GM12878 (cell line): ENCODE results near the gene ISG20L2. TPM values are rescaled to one million over a fixed set of nuclear protein-coding genes. Genes with fewer than 3 reads are reported as not detected.

ENCODE experiments used
- ATAC-seq: fragments of 200-7000 bp; cut with Tn5 transposase; 3 replicates; pipeline ENCODE4 v1.9.1; 2020; ENCODE audit warnings: mild to moderate bottlenecking, moderate library complexity
- BruUV-seq: library from RNA; stranded (reverse); fragments of 400-500 nt; replicated peaks from 2 replicates; lab custom pipeline; 2021; lab: Mats Ljungman, UMichigan
- CTCF ChIA-PET: fragments of 300-600 bp; sonication (Branson Sonifier 250); formaldehyde crosslinking; extraction: SDS; loops from one replicate; lab custom pipeline; 2021; ENCODE audit warnings: inconsistent platforms; lab: Yijun Ruan, JAX
- POLR2A ChIA-PET: fragments of 350-600 bp; formaldehyde crosslinking; extraction: SDS; loops from one replicate; lab custom pipeline; 2021; ENCODE audit warnings: inconsistent platforms; lab: Charles Lee
- RAD21 ChIA-PET: fragments of 300-600 bp; sonication (Branson Sonifier 250); formaldehyde crosslinking; loops from one replicate; lab custom pipeline; 2023; ENCODE audit warnings: antibody characterized with exemption; ENCODE audit not compliant: unreplicated experiment; lab: Charles Lee
- SMC1A ChIA-PET: fragments of 300-600 bp; sonication (Branson Sonifier 250); formaldehyde crosslinking; loops from one replicate; lab custom pipeline; 2023; ENCODE audit not compliant: unreplicated experiment, uncharacterized antibody; lab: Charles Lee
- DNase-seq: peaks from one replicate; pipeline ENCODE4 v3.0.0-alpha.2; 2011; ENCODE audit warnings: low read depth, low spot score
- FAIRE-seq: peaks from 3 replicates; lab custom pipeline; 2011; peaks lifted over from hg19 to GRCh38; lab: Jason Lieb, UNC
- H2AFZ ChIP-seq: 2 replicates; pipeline ENCODE4 v1.6.0; 2011; ENCODE audit warnings: low read depth, low read length, control low read depth; ENCODE audit not compliant: control insufficient read depth
- H3K27ac ChIP-seq: 2 replicates; pipeline ENCODE4 v1.5.1; 2011; ENCODE audit warnings: control low read depth; ENCODE audit not compliant: control insufficient read depth, insufficient read depth
- H3K27me3 ChIP-seq, 2 experiments: replicated peaks in 1 of 2; 2 replicates each; pipeline versions ENCODE4 v1.6.0 to v1.6.1; 2011; ENCODE audit warnings: low read length in 1 of 2; ENCODE audit not compliant: control insufficient read depth in 2 of 2, insufficient read depth in 2 of 2
- H3K36me3 ChIP-seq, 2 experiments: 2 replicates each; pipeline ENCODE4 v1.5.1; 2011; ENCODE audit warnings: low read length in 1 of 2; ENCODE audit not compliant: control insufficient read depth in 2 of 2, insufficient read depth in 2 of 2
- H3K4me1 ChIP-seq: 2 replicates; pipeline ENCODE4 v1.6.1; 2011; ENCODE audit warnings: mild to moderate bottlenecking, low read length, moderate library complexity, mixed read lengths; ENCODE audit not compliant: control insufficient read depth, insufficient read depth
- H3K4me2 ChIP-seq: 2 replicates; pipeline ENCODE4 v1.6.0; 2011; ENCODE audit warnings: control low read depth; ENCODE audit not compliant: control insufficient read depth, insufficient read depth
- H3K4me3 ChIP-seq: fragments of 200-600 bp; sonication (generic); 2 replicates; pipeline ENCODE4 v1.5.1; 2016
- H3K79me2 ChIP-seq: 2 replicates; pipeline ENCODE4 v1.6.0; 2011; ENCODE audit warnings: low read length; ENCODE audit not compliant: control insufficient read depth, insufficient read depth
- H3K9ac ChIP-seq: 2 replicates; pipeline ENCODE4 v1.8.0; 2011; ENCODE audit warnings: low read length, control low read depth, mixed read lengths; ENCODE audit not compliant: control insufficient read depth, insufficient read depth
- H3K9me3 ChIP-seq: replicated peaks from 3 replicates; pipeline ENCODE4 v1.5.1; 2011; ENCODE audit warnings: mild to moderate bottlenecking, low read length; ENCODE audit not compliant: control insufficient read depth, insufficient read depth
- H4K20me1 ChIP-seq: 2 replicates; pipeline ENCODE4 v1.6.0; 2011; ENCODE audit not compliant: control insufficient read depth, insufficient read depth
- CBFB ChIP-seq: IDR thresholded peaks from 2 replicates; pipeline ENCODE4 v1.6.1; 2016; ENCODE audit warnings: antibody characterized with exemption, low read depth
- CEBPB ChIP-seq, 2 experiments: fragments of 150-350 bp in 1 of 2; IDR thresholded peaks; 2 replicates each; pipeline ENCODE4 v1.6.1; 2012 to 2014; ENCODE audit warnings: low read depth in 2 of 2, low read length in 2 of 2, borderline replicate concordance in 1 of 2, inconsistent platforms in 1 of 2
- EGR1 ChIP-seq, 2 experiments: IDR thresholded peaks; 1 replicate in 1 of 2; 2 replicates in 1 of 2; pipeline ENCODE4 v1.6.1; 2011 to 2012; ENCODE audit warnings: low read depth in 2 of 2, low read length in 2 of 2, borderline replicate concordance in 1 of 2, mild to moderate bottlenecking in 1 of 2, moderate library complexity in 1 of 2
- GABPA ChIP-seq: IDR thresholded peaks from 2 replicates; pipeline ENCODE4 v1.6.1; 2014; ENCODE audit warnings: antibody characterized with exemption, low read depth, mild to moderate bottlenecking, inconsistent platforms
- HCFC1 ChIP-seq: fragments of 150-350 bp; IDR thresholded peaks from 2 replicates; pipeline ENCODE4 v1.6.1; 2014; ENCODE audit warnings: low read length
- MTA3 ChIP-seq: IDR thresholded peaks from 2 replicates; pipeline ENCODE4 v1.6.1; 2012; ENCODE audit warnings: low read length, inconsistent platforms, borderline replicate concordance
- TARDBP ChIP-seq: IDR thresholded peaks from 2 replicates; pipeline ENCODE4 v1.6.1; 2016; ENCODE audit warnings: borderline replicate concordance
- TBL1XR1 ChIP-seq: IDR thresholded peaks from 2 replicates; pipeline ENCODE4 v1.6.1; 2012; ENCODE audit warnings: low read depth, low read length, improper control_type of control experiment
- ZNF384 ChIP-seq: IDR thresholded peaks from 2 replicates; pipeline ENCODE4 v1.6.1; 2012; ENCODE audit warnings: low read depth, mild to moderate bottlenecking, low read length, improper control_type of control experiment, borderline replicate concordance
- WGBS: methylation state at CpG from one replicate; pipeline ENCODE4 v1.1.6; 2016; ENCODE audit warnings: low lambda C conversion rate; ENCODE audit not compliant: insufficient replicate concordance, insufficient coverage; ENCODE audit errors: missing lambda C conversion rate; 5-methylcytosine and 5-hydroxymethylcytosine counted together
- in situ Hi-C: fragments of 300-500 bp; cut with MboI; formaldehyde crosslinking; loops from 9 replicates; pipeline ENCODE4 v1.14.3; 2018; ENCODE audit warnings: mixed read lengths
- intact Hi-C: fragments of 100-400 bp; cut with micrococcal nuclease; formaldehyde crosslinking; loops from one replicate; pipeline ENCODE4 v1.14.2; 2022; ENCODE audit not compliant: unreplicated experiment
- polyA plus RNA-seq, 11 experiments: library from polyadenylated mRNA; depleted of rRNA in 4 of 11; unstranded in 6 of 11; stranded (reverse) in 5 of 11; fragments of >200 nt; fragmentation: Nextera tagmentation in 4 of 11; fragmentation: Illumina TruSeq in 1 of 11; extraction: Ambion mirVana in 4 of 11; extraction: Trizol in 1 of 11; gene quantifications; 1 replicate in 1 of 11; 2 replicates in 10 of 11; pipeline versions ENCODE4 v1.2.1 to v1.2.3, GENCODE V29; 2011 to 2016; ENCODE audit warnings: inconsistent platforms in 2 of 11, missing spikeins in 2 of 11, low read depth in 1 of 11
- total RNA-seq, 4 experiments: library from RNA; depleted of rRNA in 3 of 4; stranded (reverse); fragments of >200 nt in 3 of 4; fragmentation: Illumina TruSeq in 1 of 4; extraction: Trizol in 1 of 4; gene quantifications; 2 replicates each; pipeline versions ENCODE4 v1.2.1 to v1.2.3, GENCODE V29; 2013 to 2021
- TF ChIP-seq, protein P1 (sequence below): fragments of 450-650 bp; IDR thresholded peaks from 2 replicates; pipeline ENCODE4 v1.6.1; 2018; ENCODE audit warnings: mild to moderate bottlenecking, low read depth, moderate library complexity; ENCODE audit not compliant: partially characterized antibody

ISG20L2 gene
- total and polyA plus RNA-seq, 10 of the 15 experiments (the other 5 are each of a cell fraction or from before 2014, with no cell fraction given) = 16.4 to 111 (median 48.0) TPM

DNA sequence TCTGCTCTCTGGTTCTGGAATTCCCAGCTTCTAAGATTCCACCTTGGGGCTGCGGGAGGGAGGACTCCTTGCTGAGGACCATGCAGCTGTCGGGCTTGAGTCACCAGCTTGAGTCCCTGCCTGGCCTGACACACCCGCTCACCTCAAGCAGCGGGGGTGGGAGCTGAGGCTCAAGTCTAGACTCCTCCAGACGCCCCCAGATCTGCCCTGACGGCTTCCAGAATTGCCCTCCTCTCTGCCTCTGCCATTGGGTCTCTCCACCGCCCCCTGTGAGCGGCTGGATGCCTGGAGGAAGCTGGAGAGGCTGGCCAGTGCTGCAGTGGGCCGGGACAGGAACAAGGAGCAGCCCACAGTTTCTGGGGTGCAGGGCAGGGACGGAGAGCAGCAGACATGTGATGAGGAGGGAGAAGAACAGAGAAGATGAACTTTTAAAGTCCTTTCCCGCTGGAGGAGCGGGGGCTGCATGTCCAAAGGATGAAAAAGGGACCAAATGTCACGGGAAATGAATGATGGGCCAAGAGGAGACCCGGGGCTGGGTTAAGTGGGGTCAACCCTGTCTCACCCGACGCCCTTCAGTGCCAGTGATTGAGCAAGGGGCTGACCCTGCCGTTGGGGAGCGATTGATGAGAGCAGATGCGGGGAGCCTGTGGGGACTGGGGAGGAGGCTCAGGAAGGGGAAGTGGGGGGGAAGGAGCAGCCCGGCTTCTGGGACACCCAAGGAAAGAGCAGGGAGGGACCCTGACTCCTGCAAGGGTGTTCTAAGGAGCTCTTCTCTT lies 36.7 kb downstream of the ISG20L2 start:
- 6% methylated on average over 16 of the region's 20 CpGs for WGBS
- H3K27me3 ChIP-seq = peaks cover 18 to 33% of the 10 kb centered on the region in 2 experiments
- intact Hi-C loops = no loop called here
- no peaks in the 10 kb centered on the region for H3K4me1 ChIP-seq
- RAD21 ChIA-PET = interaction anchor here (4.3 to 10.2 kb wide), 3 partner anchors 15 to 168 kb away, joined by 28 to 173 read pairs (median 57); partner anchors contain the start of genes CRABP2, INSRR, ISG20L2 and METTL25B
- DNase-seq = no peak
- no peak overlapping the region for H2AFZ ChIP-seq
- CTCF ChIA-PET = interaction anchor here (1.0 to 11.1 kb wide), 9 partner anchors 9 to 199 kb away, joined by 3 to 433 read pairs (median 68); partner anchors contain the start of genes CRABP2, INSRR, ISG20L2 and METTL25B
- H3K4me2 ChIP-seq = no peak overlapping the region
- H3K9ac ChIP-seq = no peak overlapping the region
- no peaks in the 10 kb centered on the region for H3K9me3 ChIP-seq
- no peak overlapping the region for H3K4me3 ChIP-seq
- no TSS peak for BruUV-seq
- FAIRE-seq = no peak
- H4K20me1 ChIP-seq = peaks cover 4% of the 10 kb centered on the region; the same call in 1 of the 2 replicates
- no peak for ATAC-seq
- no peak overlapping the region for H3K27ac ChIP-seq
- no peaks in the 10 kb centered on the region for H3K79me2 ChIP-seq
- POLR2A ChIA-PET = interaction anchor here (0.7 kb wide), 1 partner anchor 34 kb away, joined by 3 read pairs; no protein-coding TSS in a partner anchor
- in situ Hi-C loops = no loop called here
- SMC1A ChIA-PET = interaction anchor here (1.1 to 4.0 kb wide), 3 partner anchors 15 to 169 kb away, joined by 3 to 168 read pairs (median 29); partner anchors contain the start of genes ISG20L2, METTL25B and NTRK1
- TF ChIP-seq TARDBP = no peak
- no peak for TF ChIP-seq TBL1XR1
- TF ChIP-seq EGR1 (IDR thresholded peaks at IDR 0.05; ENCODE audit: borderline replicate concordance in 1 of 2, low read depth in 2 of 2, low read length in 2 of 2) = no peak
- TF ChIP-seq ZNF384 = no peak
- TF ChIP-seq, protein P1, sequence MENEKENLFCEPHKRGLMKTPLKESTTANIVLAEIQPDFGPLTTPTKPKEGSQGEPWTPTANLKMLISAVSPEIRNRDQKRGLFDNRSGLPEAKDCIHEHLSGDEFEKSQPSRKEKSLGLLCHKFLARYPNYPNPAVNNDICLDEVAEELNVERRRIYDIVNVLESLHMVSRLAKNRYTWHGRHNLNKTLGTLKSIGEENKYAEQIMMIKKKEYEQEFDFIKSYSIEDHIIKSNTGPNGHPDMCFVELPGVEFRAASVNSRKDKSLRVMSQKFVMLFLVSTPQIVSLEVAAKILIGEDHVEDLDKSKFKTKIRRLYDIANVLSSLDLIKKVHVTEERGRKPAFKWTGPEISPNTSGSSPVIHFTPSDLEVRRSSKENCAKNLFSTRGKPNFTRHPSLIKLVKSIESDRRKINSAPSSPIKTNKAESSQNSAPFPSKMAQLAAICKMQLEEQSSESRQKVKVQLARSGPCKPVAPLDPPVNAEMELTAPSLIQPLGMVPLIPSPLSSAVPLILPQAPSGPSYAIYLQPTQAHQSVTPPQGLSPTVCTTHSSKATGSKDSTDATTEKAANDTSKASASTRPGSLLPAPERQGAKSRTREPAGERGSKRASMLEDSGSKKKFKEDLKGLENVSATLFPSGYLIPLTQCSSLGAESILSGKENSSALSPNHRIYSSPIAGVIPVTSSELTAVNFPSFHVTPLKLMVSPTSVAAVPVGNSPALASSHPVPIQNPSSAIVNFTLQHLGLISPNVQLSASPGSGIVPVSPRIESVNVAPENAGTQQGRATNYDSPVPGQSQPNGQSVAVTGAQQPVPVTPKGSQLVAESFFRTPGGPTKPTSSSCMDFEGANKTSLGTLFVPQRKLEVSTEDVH = no peak
- no peak for TF ChIP-seq CBFB
- TF ChIP-seq GABPA = no peak
- TF ChIP-seq CEBPB (IDR thresholded peaks at IDR 0.05; ENCODE audit: borderline replicate concordance in 1 of 2, low read depth in 2 of 2, low read length in 2 of 2) = no peak
- no peak for TF ChIP-seq MTA3
- no peak for TF ChIP-seq HCFC1
- H3K36me3 ChIP-seq = no peaks in the 10 kb centered on the region
